Keratinocyte (primary cell): ENCODE results near the gene GRIA1. TPM values are rescaled to one million over a fixed set of nuclear protein-coding genes. Genes with fewer than 3 reads are reported as not detected.

Experiments
- DNase-seq: peaks from one replicate; pipeline ENCODE4 v3.0.0-alpha.2; 2011; ENCODE audit warnings: low read depth, missing footprints, low spot score
- FAIRE-seq: peaks from 2 replicates; lab custom pipeline; 2011; peaks lifted over from hg19 to GRCh38; lab: Jason Lieb, UNC
- H2AFZ ChIP-seq: 2 replicates; pipeline ENCODE4 v1.6.0; 2012; ENCODE audit warnings: low read length, control low read depth, inconsistent platforms; ENCODE audit not compliant: control insufficient read depth
- H3K27ac ChIP-seq: 2 replicates; pipeline ENCODE4 v1.5.1; 2011; ENCODE audit warnings: low read length; ENCODE audit not compliant: control insufficient read depth, insufficient read depth
- H3K27me3 ChIP-seq: 3 replicates; pipeline ENCODE4 v1.6.0; 2011; ENCODE audit warnings: low read length; ENCODE audit not compliant: control insufficient read depth, insufficient read depth; ENCODE audit errors: extremely low read depth
- H3K36me3 ChIP-seq, 2 experiments: 2 replicates in 1 of 2; 3 replicates in 1 of 2; pipeline ENCODE4 v1.5.1; 2011; ENCODE audit warnings: low read length in 2 of 2, mild to moderate bottlenecking in 1 of 2; ENCODE audit not compliant: control insufficient read depth in 2 of 2, insufficient read depth in 2 of 2; ENCODE audit errors: extremely low read depth in 1 of 2
- H3K4me1 ChIP-seq: 3 replicates; pipeline ENCODE4 v1.5.1; 2011; ENCODE audit warnings: low read length; ENCODE audit not compliant: control insufficient read depth, insufficient read depth; ENCODE audit errors: extremely low read depth
- H3K4me2 ChIP-seq: 3 replicates; pipeline ENCODE4 v1.6.0; 2011; ENCODE audit warnings: low read depth, low read length; ENCODE audit not compliant: control insufficient read depth, insufficient read depth; ENCODE audit errors: extremely low read depth
- H3K4me3 ChIP-seq, 3 experiments: fragments of 200-600 bp in 1 of 3; sonication (generic) in 1 of 3; 2 replicates in 2 of 3; 3 replicates in 1 of 3; pipeline ENCODE4 v1.5.1; 2011 to 2016; ENCODE audit warnings: low read length in 3 of 3, mild to moderate bottlenecking in 3 of 3, control low read depth in 2 of 3, inconsistent platforms in 1 of 3, low read depth in 1 of 3, mixed read lengths in 1 of 3, mixed run types in 1 of 3, moderate library complexity in 1 of 3; ENCODE audit not compliant: control insufficient read depth in 2 of 3, insufficient read depth in 2 of 3; ENCODE audit errors: extremely low read depth in 1 of 3
- H3K79me2 ChIP-seq: 2 replicates; pipeline ENCODE4 v1.6.0; 2012; ENCODE audit warnings: low read length; ENCODE audit not compliant: control insufficient read depth, insufficient read depth
- H3K9ac ChIP-seq: 3 replicates; pipeline ENCODE4 v1.6.0; 2011; ENCODE audit warnings: low read length; ENCODE audit not compliant: control insufficient read depth, insufficient read depth; ENCODE audit errors: extremely low read depth
- H3K9me1 ChIP-seq: 3 replicates; pipeline ENCODE4 v1.6.0; 2011; ENCODE audit warnings: low read length; ENCODE audit not compliant: control insufficient read depth, insufficient read depth; ENCODE audit errors: extremely low read depth
- H3K9me3 ChIP-seq: 2 replicates; pipeline ENCODE4 v1.5.1; 2012; ENCODE audit warnings: low read depth, low read length; ENCODE audit not compliant: control insufficient read depth
- H4K20me1 ChIP-seq: 3 replicates; pipeline ENCODE4 v1.6.0; 2011; ENCODE audit warnings: low read length; ENCODE audit not compliant: control insufficient read depth, insufficient read depth; ENCODE audit errors: extremely low read depth
- EZH2 ChIP-seq: IDR thresholded peaks from one replicate; pipeline ENCODE4 v1.6.1; 2012; ENCODE audit warnings: inconsistent platforms, mild to moderate bottlenecking, low read length, moderate library complexity
- dilution Hi-C: fragments of 300-500 bp; cut with MboI; formaldehyde crosslinking; loops from one replicate; pipeline ENCODE4 v1.7.0; 2020; ENCODE audit warnings: low sequenced_read_pairs; ENCODE audit not compliant: extremely low pct_ligation_motif_present
- polyA plus RNA-seq, 5 experiments: library from polyadenylated mRNA; depleted of rRNA in 3 of 5; stranded (reverse) in 3 of 5; stranded (forward) in 1 of 5; unstranded in 1 of 5; fragments of >200 nt; gene quantifications; 1 replicate in 1 of 5; 2 replicates in 3 of 5; 3 replicates in 1 of 5; pipeline versions ENCODE4 v1.2.1 to v1.2.3, GENCODE V29; 2011 to 2012; ENCODE audit warnings: missing spikeins in 2 of 5, low read depth in 1 of 5, low replicate concordance in 1 of 5
- TF ChIP-seq, protein P1 (sequence below), 3 experiments: IDR thresholded peaks in 1 of 3; conservative IDR thresholded peaks in 1 of 3; optimal IDR thresholded peaks in 1 of 3; 2 replicates in 2 of 3; 3 replicates in 1 of 3; pipeline versions ENCODE3 to v1.5.1; 2011; ENCODE audit warnings: low read length in 3 of 3, mild to moderate bottlenecking in 3 of 3, moderate library complexity in 2 of 3, control low read depth in 1 of 3, inconsistent platforms in 1 of 3; ENCODE audit not compliant: insufficient read depth in 2 of 3; ENCODE audit errors: extremely low read depth in 1 of 3

GRIA1 gene
- polyA plus RNA-seq, 1 donor (not counting 4 experiments of a cell fraction or from before 2014, with no cell fraction given) = not detected

DNA sequence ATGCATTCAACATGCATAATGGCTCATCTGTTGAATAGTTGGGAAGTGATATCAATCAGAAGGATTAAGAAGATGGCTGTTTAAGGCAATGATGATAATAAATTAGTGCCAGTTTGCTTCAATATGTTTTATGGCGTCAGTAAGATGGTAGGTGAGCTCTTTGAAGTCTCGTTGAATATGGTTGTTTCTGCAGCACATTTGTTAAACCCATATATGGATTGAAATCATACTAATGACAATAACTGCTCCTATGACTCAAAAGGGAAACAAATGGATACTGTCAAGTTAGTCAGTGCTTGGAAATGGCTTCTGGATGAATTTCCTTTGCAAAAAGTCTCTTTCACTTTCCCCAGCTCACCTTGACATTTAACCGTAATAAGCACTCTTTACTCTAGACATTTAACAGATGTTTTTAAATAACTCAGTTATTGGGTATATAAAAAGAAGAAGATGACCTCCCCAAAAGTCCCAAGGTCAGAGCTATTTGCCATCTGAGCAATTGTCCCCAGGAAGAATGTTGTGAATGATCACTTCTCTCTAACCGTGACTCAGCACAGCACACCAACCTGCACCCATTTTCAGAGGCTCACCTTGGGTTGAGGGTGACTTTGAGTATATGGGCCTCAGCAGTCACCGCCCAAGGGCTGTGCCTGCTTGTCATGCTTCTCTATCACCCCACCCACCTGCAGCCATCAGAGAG is 133.4 kb downstream of the GRIA1 start:
- H3K4me2 ChIP-seq = no peak overlapping the region
- H3K36me3 ChIP-seq = no peaks in the 10 kb centered on the region
- no peaks in the 10 kb centered on the region for H3K9me3 ChIP-seq
- FAIRE-seq = peak; percentile 68
- no peaks in the 10 kb centered on the region for H4K20me1 ChIP-seq
- H3K27me3 ChIP-seq = no peaks in the 10 kb centered on the region
- no peaks in the 10 kb centered on the region for H3K9me1 ChIP-seq
- no peak overlapping the region for H3K27ac ChIP-seq
- H3K79me2 ChIP-seq = no peaks in the 10 kb centered on the region
- no peak overlapping the region for H3K4me3 ChIP-seq
- H3K4me1 ChIP-seq = peaks cover 39% of the 10 kb centered on the region
- TF ChIP-seq, protein P1, sequence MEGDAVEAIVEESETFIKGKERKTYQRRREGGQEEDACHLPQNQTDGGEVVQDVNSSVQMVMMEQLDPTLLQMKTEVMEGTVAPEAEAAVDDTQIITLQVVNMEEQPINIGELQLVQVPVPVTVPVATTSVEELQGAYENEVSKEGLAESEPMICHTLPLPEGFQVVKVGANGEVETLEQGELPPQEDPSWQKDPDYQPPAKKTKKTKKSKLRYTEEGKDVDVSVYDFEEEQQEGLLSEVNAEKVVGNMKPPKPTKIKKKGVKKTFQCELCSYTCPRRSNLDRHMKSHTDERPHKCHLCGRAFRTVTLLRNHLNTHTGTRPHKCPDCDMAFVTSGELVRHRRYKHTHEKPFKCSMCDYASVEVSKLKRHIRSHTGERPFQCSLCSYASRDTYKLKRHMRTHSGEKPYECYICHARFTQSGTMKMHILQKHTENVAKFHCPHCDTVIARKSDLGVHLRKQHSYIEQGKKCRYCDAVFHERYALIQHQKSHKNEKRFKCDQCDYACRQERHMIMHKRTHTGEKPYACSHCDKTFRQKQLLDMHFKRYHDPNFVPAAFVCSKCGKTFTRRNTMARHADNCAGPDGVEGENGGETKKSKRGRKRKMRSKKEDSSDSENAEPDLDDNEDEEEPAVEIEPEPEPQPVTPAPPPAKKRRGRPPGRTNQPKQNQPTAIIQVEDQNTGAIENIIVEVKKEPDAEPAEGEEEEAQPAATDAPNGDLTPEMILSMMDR (optimal IDR thresholded peaks at IDR 0.05 in 1 of 3, IDR thresholded peaks at IDR 0.05 in 1 of 3, conservative IDR thresholded peaks at IDR 0.05 in 1 of 3; ENCODE audit: extremely low read depth in 1 of 3, insufficient read depth in 2 of 3, low read length in 3 of 3) = no peak
- no peak for TF ChIP-seq EZH2
- no peak overlapping the region for H2AFZ ChIP-seq
- H3K9ac ChIP-seq = no peak overlapping the region
- dilution Hi-C loops = no loop called here
- DNase-seq = no peak

DNA sequence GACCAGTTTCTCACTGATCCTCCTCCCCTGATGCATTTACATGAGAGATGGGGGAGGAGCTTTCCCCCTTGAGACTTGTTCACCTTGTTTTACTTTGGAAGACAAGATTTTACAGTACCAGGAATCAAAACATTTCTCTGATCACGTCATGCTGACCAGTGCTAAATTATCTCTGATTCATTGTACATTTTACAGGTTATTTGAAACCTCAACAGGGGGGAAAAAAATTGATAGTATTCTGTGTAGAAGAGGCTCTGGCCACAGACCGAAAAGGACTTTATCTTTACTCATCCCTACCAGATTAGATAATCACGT is 133.9 kb downstream of the GRIA1 start:
- no peak overlapping the region for H3K27ac ChIP-seq
- no peak for FAIRE-seq
- dilution Hi-C loops = no loop called here

More for the DNA sequence above, 133.9 kb downstream of the GRIA1 start:
- Histone ChIP-seq H3K27me3 (no peaks in the 10 kb centered on the region), H3K4me2 (no peak overlapping the region), H3K4me1 (peaks cover 39% of the 10 kb centered on the region), H3K9me3 (no peaks in the 10 kb centered on the region), H2AFZ (no peak overlapping the region), H4K20me1 (no peaks in the 10 kb centered on the region), H3K36me3 (no peaks in the 10 kb centered on the region), H3K4me3 (no peak overlapping the region), H3K79me2 (no peaks in the 10 kb centered on the region), H3K9me1 (no peaks in the 10 kb centered on the region), H3K9ac (no peak overlapping the region)
- DNase-seq = no peak
- no peak for TF ChIP-seq EZH2
- TF ChIP-seq, protein P1 (optimal IDR thresholded peaks at IDR 0.05 in 1 of 3, IDR thresholded peaks at IDR 0.05 in 1 of 3, conservative IDR thresholded peaks at IDR 0.05 in 1 of 3; ENCODE audit: extremely low read depth in 1 of 3, insufficient read depth in 2 of 3, low read length in 3 of 3) = no peak
